Adipose tissue (tissue), 3 donors: ENCODE results near the gene RAB30. TPM values are rescaled to one million over a fixed set of nuclear protein-coding genes. Genes with fewer than 3 reads are reported as not detected.
"Not testable (repeated sequence)": the region's sequence is repeated elsewhere in the genome, so short reads cannot be mapped to it uniquely, and the experiment has no call there.

ENCODE experiments used
- H3K27ac ChIP-seq: one replicate; pipeline ENCODE4 v1.5.1; 2013; ENCODE audit warnings: low read depth, low read length
- WGBS, 3 donors: extraction: QIAGEN DNeasy Blood & Tissue Kit; methylation state at CpG; one replicate each; pipeline ENCODE4 v1.1.7; 2013; 5-methylcytosine and 5-hydroxymethylcytosine counted together
- polyA plus RNA-seq, 3 donors: library from polyadenylated mRNA; stranded (reverse); fragments of 200-250 nt; gene quantifications; one replicate each; pipeline ENCODE4 v1.2.3, GENCODE V29; 2013
- donor health status: healthy with polysubstance abuse.
- donor health status: Bipolar disorder and iron deficiency.
- donor health status: healthy.

Gene RAB30
- polyA plus RNA-seq, 3 donors, result 2.1 to 13.1 (median 7.5) TPM

GRCh38 chr11:83021780-83022125, 49.9 kb downstream of the RAB30 start:
- 93 to 97% (median 97%) methylated on average over 2 of the region's 2 CpGs for WGBS, 3 donors
- no peak overlapping the region for H3K27ac ChIP-seq

- no peak overlapping the region for H3K27ac ChIP-seq
- WGBS, 3 donors, result 94 to 95% (median 94%) methylated on average over 17 of the region's 17 CpGs
Observed at GRCh38 chr11:83020942-83021779, 50.5 kb downstream of the RAB30 start.

GRCh38 chr11:83019888-83020579, 51.7 kb downstream of the RAB30 start:
- WGBS, 3 donors, result 90 to 93% (median 91%) methylated on average over 11 to 12 of the region's 12 CpGs
- no peak overlapping the region for H3K27ac ChIP-seq

GRCh38 chr11:83014951-83015350, 56.7 kb downstream of the RAB30 start:
- 92 to 96% (median 94%) methylated on average over 1 of the region's 1 CpG for WGBS, 3 donors
- H3K27ac ChIP-seq, result no peak overlapping the region

GRCh38 chr11:83012168-83013067, 59.3 kb downstream of the RAB30 start:
- no peak overlapping the region for H3K27ac ChIP-seq
- 79 to 93% (median 92%) methylated on average over 7 of the region's 7 CpGs for WGBS, 3 donors

- WGBS, 3 donors, result 71 to 88% (median 73%) methylated on average over 2 of the region's 2 CpGs
- no peak overlapping the region for H3K27ac ChIP-seq
Observed at GRCh38 chr11:83011333-83012167, 60.1 kb downstream of the RAB30 start.

GRCh38 chr11:83009999-83010398, 61.7 kb downstream of the RAB30 start:
- no peak overlapping the region for H3K27ac ChIP-seq
- WGBS, 3 donors, result 95 to 100% (median 98%) methylated on average over 2 of the region's 2 CpGs

- not testable (repeated sequence) for H3K27ac ChIP-seq
- WGBS, 3 donors, result 98 to 99% (median 98%) methylated on average over 10 of the region's 10 CpGs
Observed at GRCh38 chr11:83009136-83009535, 62.6 kb downstream of the RAB30 start.

- WGBS, 3 donors, result 89 to 98% (median 93%) methylated on average over 2 of the region's 2 CpGs
- no peak overlapping the region for H3K27ac ChIP-seq
Observed at GRCh38 chr11:83008581-83008923, 63.1 kb downstream of the RAB30 start.

GRCh38 chr11:83007909-83008580, 63.7 kb downstream of the RAB30 start:
- no peak overlapping the region for H3K27ac ChIP-seq
- 4 to 13% (median 9%) methylated on average over 6 of the region's 6 CpGs for WGBS, 3 donors

- WGBS, 3 donors, result 77 to 83% (median 78%) methylated on average over 5 of the region's 5 CpGs
- no peak overlapping the region for H3K27ac ChIP-seq
Observed at GRCh38 chr11:83007477-83007876, 64.2 kb downstream of the RAB30 start.

GRCh38 chr11:83006877-83007330, 64.8 kb downstream of the RAB30 start:
- no peak overlapping the region for H3K27ac ChIP-seq

GRCh38 chr11:83004746-83005556, 66.7 kb downstream of the RAB30 start:
- 95 to 96% (median 96%) methylated on average over 2 of the region's 2 CpGs for WGBS, 3 donors
- no peak overlapping the region for H3K27ac ChIP-seq

More at GRCh38 chr11:83006877-83007330, 64.8 kb downstream of the RAB30 start:
- WGBS, 3 donors, result 15 to 77% (median 75%) methylated on average over 1 of the region's 1 CpG

GRCh38 chr11:83002522-83002921, 69.2 kb downstream of the RAB30 start:
- 96 to 99% (median 97%) methylated on average over 3 of the region's 3 CpGs for WGBS, 3 donors
- H3K27ac ChIP-seq, result no peak overlapping the region

- no peak overlapping the region for H3K27ac ChIP-seq
- WGBS, 3 donors, result 51 to 86% (median 70%) methylated on average over 3 of the region's 3 CpGs
Observed at GRCh38 chr11:83002053-83002452, 69.6 kb downstream of the RAB30 start.

GRCh38 chr11:83000381-83000780, 71.3 kb downstream of the RAB30 start:
- 95 to 97% (median 97%) methylated on average over 6 of the region's 6 CpGs for WGBS, 3 donors
- no peak overlapping the region for H3K27ac ChIP-seq

- no peak overlapping the region for H3K27ac ChIP-seq
Observed at GRCh38 chr11:82999232-82999631, 72.5 kb downstream of the RAB30 start.
